ENCODE results near the gene UGT2B17.
A peak's percentile ranks its signal among the peaks of the same experiment; 100 is the strongest.
"Not testable (repeated sequence)": the region's sequence is repeated elsewhere in the genome, so short reads cannot be mapped to it uniquely, and the experiment has no call there.

UGT2B17 gene

GRCh38 chr4:68581383-68582338, 5.5 kb upstream of the UGT2B17 start:
- no peak for TF ChIP-seq POLR2A (IDR thresholded peaks at IDR 0.05; ENCODE audit: low read length)
- TF ChIP-seq GATA1 (IDR thresholded peaks at IDR 0.05; ENCODE audit: low read depth, low read length): no peak
- DNase-seq: peak; percentile 24 to 57

DNA sequence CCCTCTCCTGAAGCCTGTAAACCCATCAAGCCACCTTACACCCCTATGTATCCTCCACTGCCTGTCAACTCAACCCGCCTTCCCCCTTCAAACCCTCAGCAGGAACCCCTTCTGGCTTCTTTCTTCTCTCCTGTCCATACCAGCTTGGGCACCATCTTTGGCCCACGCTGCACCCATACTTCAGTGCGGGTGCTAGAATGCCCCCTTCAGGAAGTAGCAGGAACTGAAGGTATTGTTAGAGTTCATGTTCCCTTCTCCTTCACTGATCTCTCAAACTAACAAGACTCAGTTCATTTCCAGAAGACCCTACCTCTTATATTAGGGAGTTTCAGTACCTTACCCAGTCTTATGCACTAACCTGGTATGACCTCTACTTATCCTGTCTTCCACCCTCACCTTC, 1.5 kb upstream of the UGT2B17 start:
- TF ChIP-seq POLR2A (IDR thresholded peaks at IDR 0.05; ENCODE audit: low read length) (no peak), GATA1 (IDR thresholded peaks at IDR 0.05; ENCODE audit: low read depth, low read length) (no peak)
- DNase-seq: peak in 1 of 2 experiments; percentile 3

DNA sequence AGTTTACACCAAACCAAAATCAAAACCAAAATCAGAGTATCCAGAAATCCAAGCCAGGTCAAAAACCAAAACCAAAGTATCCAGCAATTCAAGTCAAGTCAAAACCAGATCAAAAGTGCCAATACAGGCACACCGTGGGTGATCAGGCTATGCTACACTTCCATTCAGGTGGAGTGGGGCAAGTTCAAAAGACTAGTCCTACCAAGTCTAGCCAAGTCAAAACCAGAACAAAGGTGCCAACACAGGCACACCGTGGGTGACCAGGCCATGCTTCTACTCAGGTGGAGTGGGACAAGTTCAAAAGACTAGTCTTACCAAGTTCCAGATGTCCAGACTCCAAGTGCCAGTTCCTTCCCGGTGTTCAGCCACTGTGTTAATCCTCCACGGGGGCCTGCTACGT, 486 bp downstream of the UGT2B17 start:
- DNase-seq: not testable (repeated sequence)

- TF ChIP-seq GATA1 (IDR thresholded peaks at IDR 0.05; ENCODE audit: low read depth, low read length): no peak
- no peak for TF ChIP-seq POLR2A (IDR thresholded peaks at IDR 0.05; ENCODE audit: low read length)
- DNase-seq: no peak
Measured at GRCh38 chr4:68575081-68575480, 1.0 kb downstream of the UGT2B17 start.

GRCh38 chr4:68572653-68573170, 3.4 kb downstream of the UGT2B17 start:
- TF ChIP-seq GATA1 (IDR thresholded peaks at IDR 0.05; ENCODE audit: low read depth, low read length) (no peak), POLR2A (IDR thresholded peaks at IDR 0.05; ENCODE audit: low read length) (no peak)
- DNase-seq: no peak

- TF ChIP-seq GATA1 (IDR thresholded peaks at IDR 0.05; ENCODE audit: low read depth, low read length) (no peak), POLR2A (IDR thresholded peaks at IDR 0.05; ENCODE audit: low read length) (no peak)
- DNase-seq: no peak
Measured at GRCh38 chr4:68570122-68570507, 6.0 kb downstream of the UGT2B17 start.

- DNase-seq: no peak
- TF ChIP-seq POLR2A (IDR thresholded peaks at IDR 0.05; ENCODE audit: low read length): no peak
- TF ChIP-seq GATA1 (IDR thresholded peaks at IDR 0.05; ENCODE audit: low read depth, low read length): no peak
Measured at GRCh38 chr4:68569466-68570121, 6.5 kb downstream of the UGT2B17 start.

- not testable (repeated sequence) for DNase-seq
Measured at GRCh38 chr4:68569036-68569435, 7.1 kb downstream of the UGT2B17 start.

DNA sequence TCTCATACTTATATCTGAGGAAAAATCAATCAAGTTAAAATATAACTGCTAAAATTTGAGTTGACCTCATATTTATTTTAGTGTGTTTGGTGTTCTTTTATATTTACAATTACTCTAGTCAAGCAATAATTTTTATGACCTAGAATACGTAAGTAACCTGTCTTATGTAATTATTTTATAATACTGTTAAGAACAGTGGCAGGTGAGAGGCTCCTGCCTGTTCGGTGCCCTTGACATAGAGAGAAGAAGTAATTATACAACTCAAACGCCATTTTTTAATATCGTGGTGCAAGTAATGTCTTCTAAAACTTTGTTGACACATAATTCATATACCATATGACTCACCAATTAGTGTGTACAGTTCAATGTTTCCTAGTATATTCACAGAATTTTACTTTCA, 7.6 kb downstream of the UGT2B17 start:
- not testable (repeated sequence) for DNase-seq

DNA sequence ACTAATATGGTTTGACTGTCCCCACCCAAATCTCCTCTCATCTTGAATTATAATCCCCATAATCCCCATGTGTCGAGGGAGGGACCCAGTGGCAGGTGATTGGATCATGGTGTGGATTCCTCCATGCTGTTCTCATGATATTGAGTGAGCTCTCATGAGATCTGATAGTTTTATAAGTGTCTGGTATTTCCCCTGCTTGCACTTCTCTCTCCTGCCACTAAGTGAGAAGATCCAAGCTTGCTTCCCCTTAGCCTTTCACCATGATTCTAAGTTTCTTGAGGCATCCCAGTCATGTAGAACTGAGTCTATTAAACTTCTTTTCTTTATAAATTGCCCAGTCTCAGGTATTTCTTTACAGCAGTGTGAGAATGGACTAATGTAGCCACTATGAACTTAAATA, 9.8 kb downstream of the UGT2B17 start:
- DNase-seq: not testable (repeated sequence)

GRCh38 chr4:68565082-68565481, 11.0 kb downstream of the UGT2B17 start:
- not testable (repeated sequence) for DNase-seq

- DNase-seq: not testable (repeated sequence)
Measured at GRCh38 chr4:68560364-68561070, 15.6 kb downstream of the UGT2B17 start.

- DNase-seq: not testable (repeated sequence)
Measured at GRCh38 chr4:68553830-68554229, 22.3 kb downstream of the UGT2B17 start.

DNA sequence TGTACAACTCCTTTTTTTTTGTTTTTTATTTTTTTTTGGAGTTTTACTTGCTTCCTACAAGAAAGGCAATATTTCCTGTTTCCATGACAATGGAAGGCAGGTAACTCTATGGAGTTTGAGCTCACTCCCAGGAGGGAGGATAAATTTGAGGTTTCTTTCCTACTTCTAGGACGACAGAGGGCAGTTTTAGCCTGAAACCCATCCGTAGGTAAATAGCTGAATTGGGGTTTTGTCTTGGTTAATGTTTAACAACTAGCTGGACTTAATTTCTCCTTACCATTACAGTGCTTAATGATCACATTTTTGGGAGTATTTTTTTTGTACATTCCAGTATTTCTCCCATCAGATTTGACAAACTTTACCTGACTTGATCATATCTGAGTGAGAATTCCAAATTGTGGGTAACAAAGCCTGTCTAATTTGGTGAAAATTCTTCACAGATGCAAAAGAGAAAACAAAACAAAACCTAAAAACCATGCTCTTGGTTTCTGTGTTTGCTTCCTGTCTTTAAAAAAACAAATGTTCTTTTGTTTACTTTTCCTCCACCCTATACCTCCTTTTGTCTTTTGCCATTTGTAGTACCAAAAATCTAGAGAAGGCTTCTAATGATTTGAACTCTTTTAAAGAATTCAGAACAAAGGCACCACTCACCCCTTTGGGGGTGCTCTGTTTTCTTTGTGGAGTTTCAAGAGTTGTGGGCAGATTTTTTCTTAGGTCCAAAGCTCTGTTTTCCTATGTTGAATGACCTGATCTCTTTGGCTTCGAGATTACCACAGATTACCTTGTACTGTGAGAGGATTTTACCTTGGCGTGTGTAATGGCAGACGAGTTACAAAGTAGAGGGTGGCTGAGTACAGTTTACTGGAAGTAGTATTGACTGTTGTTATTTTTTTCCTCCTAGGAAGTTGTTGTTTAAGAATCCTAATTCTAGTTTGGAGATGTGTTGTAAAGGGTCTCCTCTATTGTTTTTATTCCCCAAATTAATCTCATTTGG, 23.0 kb downstream of the UGT2B17 start:
- not testable (repeated sequence) for DNase-seq

DNA sequence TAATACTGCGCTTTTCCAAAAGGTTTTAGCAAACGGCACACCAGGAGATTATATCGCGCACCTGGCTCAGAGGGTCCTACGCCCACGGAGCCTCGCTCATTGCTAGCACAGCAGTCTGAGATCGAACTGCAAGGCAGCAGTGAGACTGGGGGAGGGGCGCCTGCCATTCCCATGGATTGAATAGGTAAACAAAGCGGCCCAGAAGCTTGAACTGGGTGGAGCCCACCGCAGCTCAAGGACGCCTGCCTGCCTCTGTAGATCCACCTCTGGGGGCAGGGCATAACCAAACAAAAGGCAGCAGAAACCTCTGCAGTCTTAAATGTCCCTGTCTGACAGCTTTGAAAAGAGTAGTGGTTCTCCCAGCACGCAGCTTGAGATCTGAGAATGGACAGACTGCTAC, 33.4 kb downstream of the UGT2B17 start:
- DNase-seq: not testable (repeated sequence)

All from erythroblast (primary cell).